Neural cell (in vitro differentiated cells): ENCODE measurements around the gene TRAPPC2B.

Source experiments
- TF ChIP-seq, protein P1 (sequence below): IDR thresholded peaks from 2 replicates; pipeline ENCODE4 v1.6.1; 2012; ENCODE audit warnings: borderline replicate concordance
- TF ChIP-seq, protein P2 (sequence below): fragments of 450-650 bp; IDR thresholded peaks from 2 replicates; pipeline ENCODE4 v1.5.1; 2014; ENCODE audit warnings: antibody characterized with exemption, mild to moderate bottlenecking, moderate library complexity; ENCODE audit not compliant: poor library complexity, severe bottlenecking

DNA sequence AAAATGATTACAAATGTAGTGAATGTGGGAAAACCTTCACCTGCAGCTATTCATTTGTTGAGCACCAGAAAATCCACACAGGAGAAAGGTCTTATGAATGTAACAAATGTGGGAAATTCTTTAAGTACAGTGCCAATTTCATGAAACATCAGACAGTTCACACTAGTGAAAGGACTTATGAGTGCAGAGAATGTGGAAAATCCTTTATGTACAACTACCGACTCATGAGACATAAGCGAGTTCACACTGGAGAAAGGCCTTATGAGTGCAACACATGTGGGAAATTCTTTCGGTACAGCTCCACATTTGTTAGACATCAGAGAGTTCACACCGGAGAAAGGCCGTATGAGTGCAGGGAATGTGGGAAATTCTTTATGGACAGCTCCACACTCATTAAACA is 35.5 kb downstream of the TRAPPC2B start:
- TF ChIP-seq, protein P1, sequence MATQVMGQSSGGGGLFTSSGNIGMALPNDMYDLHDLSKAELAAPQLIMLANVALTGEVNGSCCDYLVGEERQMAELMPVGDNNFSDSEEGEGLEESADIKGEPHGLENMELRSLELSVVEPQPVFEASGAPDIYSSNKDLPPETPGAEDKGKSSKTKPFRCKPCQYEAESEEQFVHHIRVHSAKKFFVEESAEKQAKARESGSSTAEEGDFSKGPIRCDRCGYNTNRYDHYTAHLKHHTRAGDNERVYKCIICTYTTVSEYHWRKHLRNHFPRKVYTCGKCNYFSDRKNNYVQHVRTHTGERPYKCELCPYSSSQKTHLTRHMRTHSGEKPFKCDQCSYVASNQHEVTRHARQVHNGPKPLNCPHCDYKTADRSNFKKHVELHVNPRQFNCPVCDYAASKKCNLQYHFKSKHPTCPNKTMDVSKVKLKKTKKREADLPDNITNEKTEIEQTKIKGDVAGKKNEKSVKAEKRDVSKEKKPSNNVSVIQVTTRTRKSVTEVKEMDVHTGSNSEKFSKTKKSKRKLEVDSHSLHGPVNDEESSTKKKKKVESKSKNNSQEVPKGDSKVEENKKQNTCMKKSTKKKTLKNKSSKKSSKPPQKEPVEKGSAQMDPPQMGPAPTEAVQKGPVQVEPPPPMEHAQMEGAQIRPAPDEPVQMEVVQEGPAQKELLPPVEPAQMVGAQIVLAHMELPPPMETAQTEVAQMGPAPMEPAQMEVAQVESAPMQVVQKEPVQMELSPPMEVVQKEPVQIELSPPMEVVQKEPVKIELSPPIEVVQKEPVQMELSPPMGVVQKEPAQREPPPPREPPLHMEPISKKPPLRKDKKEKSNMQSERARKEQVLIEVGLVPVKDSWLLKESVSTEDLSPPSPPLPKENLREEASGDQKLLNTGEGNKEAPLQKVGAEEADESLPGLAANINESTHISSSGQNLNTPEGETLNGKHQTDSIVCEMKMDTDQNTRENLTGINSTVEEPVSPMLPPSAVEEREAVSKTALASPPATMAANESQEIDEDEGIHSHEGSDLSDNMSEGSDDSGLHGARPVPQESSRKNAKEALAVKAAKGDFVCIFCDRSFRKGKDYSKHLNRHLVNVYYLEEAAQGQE, result no peak
- TF ChIP-seq, protein P2, sequence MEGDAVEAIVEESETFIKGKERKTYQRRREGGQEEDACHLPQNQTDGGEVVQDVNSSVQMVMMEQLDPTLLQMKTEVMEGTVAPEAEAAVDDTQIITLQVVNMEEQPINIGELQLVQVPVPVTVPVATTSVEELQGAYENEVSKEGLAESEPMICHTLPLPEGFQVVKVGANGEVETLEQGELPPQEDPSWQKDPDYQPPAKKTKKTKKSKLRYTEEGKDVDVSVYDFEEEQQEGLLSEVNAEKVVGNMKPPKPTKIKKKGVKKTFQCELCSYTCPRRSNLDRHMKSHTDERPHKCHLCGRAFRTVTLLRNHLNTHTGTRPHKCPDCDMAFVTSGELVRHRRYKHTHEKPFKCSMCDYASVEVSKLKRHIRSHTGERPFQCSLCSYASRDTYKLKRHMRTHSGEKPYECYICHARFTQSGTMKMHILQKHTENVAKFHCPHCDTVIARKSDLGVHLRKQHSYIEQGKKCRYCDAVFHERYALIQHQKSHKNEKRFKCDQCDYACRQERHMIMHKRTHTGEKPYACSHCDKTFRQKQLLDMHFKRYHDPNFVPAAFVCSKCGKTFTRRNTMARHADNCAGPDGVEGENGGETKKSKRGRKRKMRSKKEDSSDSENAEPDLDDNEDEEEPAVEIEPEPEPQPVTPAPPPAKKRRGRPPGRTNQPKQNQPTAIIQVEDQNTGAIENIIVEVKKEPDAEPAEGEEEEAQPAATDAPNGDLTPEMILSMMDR, result no peak
